GDM1 (cell line): ENCODE data around the gene HOXA3.
A peak's percentile ranks its signal among the peaks of the same experiment; 100 is the strongest.

Experiments used
- DNase-seq: peaks from one replicate; lab custom pipeline; 2025; lab: John Stamatoyannopoulos, UW

HOXA3 gene

GRCh38 chr7:27151931-27152815, at the start of gene HOXA3:
Gene HOXA3 (minus strand): TSS chr7:27152583. CDS start chr7:27110640, 41,943 bp downstream.
- DNase-seq = peak; percentile 51

- no peak for DNase-seq
These were observed 49.2 kb upstream of the HOXA3 start for GRCh38 chr7:27201580-27202017.

DNA sequence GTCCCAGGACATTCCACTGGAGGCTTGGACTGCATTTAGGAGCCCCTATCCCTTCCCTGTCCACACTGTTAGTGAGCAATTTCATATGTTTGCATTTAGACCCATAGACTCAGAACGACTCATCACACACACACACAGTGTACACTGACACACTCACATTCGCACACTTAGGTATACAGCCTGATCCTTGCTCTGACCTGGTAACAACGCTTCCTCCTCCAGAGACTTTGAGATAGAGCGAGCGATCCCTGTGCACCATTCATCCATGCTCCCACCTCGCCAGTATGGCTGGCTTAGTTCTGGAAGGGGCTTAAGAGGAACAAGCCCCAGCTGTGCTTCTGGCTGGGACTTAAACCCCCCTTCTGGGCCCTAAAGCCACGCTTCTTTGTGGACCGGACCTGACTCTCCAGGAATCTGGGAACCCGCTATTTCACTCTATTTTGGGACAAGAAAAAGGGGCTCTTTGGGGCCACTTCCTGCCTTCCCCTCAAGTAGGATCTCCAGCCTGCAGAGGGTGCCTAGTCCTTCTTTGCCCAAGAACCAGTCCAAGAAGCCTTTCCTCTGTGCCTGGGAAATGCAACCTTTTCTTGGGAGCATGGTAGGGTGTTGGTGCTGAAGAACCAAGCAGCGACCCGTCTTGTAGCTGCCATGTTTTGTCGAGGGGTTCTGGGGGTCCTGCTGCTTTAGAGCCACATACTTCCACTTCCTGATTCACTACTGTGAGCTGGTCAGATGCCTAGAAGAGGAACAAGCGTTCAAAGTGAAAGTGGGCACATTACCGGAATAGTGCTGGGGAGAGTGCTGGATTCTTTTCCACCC, 48.6 kb upstream of the HOXA3 start:
- DNase-seq = peak; percentile 20

GRCh38 chr7:27199849-27200760, 47.7 kb upstream of the HOXA3 start, which contains the start of gene HOXA13:
Gene HOXA13 (minus strand): TSS chr7:27200091. CDS start chr7:27200077, 14 bp downstream.
- DNase-seq = peak; percentile 61

DNA sequence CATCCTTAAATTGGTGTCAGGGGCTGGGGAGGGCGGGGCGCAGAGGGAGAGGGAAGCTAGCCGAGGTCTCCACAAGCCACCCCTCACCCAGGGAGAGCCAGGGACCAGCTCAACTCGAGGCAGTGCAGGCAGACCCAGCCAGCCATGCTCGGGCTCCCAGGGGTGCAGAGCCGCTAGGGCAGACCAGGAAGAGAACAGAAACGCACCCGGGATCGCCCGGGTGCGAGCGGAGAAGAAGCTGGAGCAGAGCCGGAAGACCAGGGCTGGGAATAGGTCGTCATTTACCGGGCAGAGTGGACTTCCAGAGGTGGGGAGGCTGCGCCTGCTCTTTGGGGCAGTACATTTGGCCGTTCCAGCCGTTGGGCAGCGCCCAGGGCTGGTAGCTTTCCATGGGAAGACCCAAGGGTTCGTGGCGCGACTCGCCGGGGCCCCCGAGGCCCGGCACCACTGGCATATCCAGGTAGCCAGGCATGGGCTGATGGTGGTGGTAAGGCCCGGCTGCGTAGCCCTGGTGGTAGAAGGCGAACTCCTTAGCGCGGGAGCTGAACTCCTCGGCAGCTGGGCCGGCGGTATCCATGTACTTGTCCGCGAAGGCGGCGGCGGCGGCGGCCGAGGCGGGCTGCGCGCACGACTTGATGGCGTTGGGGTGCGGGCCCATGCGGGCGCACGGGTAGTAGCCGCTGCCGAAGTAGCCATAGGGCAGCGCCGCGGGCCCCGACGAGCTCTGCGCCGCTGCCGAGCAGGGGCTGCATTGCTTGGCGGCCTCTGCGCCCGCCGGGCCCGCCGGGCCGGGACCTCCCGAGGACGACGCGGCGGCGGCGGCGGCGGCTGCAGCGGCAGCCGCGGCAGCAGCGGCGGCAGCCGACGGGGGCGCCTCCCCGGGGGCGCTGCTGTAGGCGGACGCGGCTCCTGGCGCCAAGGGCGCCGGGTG, 46.8 kb upstream of the HOXA3 start:
- no peak for DNase-seq

DNA sequence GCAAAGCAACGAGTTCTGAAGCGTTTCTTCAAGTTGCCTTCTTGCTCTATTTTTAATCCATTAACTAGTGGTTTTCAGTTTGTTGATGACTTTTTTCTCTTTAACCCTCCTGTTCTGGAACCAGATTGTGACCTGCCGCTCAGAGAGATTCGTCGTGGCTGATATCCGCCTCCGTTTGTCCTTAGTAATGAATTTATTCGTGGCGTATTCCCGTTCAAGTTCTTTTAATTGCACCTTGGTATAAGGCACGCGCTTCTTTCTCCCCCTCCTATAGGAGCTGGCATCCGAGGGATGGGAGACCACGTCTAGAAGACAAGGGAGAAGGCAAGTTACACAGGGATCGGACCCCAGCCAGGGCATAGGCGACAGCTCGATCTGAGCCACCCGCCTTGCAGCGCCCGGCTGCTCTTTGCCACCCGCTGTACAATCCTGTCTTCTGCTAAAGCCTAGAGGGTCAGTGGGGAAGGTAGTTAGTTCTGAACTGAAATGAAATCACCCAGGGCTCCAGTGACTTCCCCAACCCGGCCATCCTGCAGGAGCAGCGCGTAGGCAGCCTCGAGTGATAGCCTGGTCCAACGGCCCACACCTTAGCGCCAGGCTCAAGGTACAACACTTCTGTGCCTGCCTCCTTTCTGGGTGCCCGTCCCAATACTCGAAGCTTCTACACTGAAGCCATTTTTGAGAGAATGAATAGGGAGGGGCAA, 45.9 kb upstream of the HOXA3 start:
- no peak for DNase-seq

GRCh38 chr7:27197137-27198042, 45.0 kb upstream of the HOXA3 start:
- DNase-seq = no peak

GRCh38 chr7:27196287-27196767, 43.9 kb upstream of the HOXA3 start:
- DNase-seq = peak; percentile 72

GRCh38 chr7:27194686-27195379, 42.5 kb upstream of the HOXA3 start:
- DNase-seq = no peak

DNA sequence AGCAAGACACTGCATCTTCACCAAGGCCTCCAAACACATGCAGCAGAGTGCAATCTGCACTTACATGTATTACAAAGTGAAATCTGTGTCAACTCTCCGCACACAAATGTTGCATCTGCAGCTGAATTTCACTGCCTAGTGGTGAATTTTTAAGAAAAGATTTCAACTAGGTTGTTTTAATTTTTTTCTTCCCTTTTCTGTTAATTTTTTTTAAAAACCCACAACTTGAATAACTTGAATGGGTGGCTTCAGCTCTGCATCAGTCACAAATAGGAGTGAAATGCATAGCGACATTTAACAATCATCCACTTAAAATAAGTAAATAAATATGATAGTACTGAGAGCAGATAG, 41.6 kb upstream of the HOXA3 start:
- DNase-seq = no peak

- DNase-seq = no peak
These were observed 41.1 kb upstream of the HOXA3 start for GRCh38 chr7:27193335-27194001.

GRCh38 chr7:27192546-27193334, 40.4 kb upstream of the HOXA3 start:
- no peak for DNase-seq

GRCh38 chr7:27191833-27192545, 39.6 kb upstream of the HOXA3 start:
- DNase-seq = no peak

- DNase-seq = no peak
These were observed 38.9 kb upstream of the HOXA3 start for GRCh38 chr7:27191161-27191731.

DNA sequence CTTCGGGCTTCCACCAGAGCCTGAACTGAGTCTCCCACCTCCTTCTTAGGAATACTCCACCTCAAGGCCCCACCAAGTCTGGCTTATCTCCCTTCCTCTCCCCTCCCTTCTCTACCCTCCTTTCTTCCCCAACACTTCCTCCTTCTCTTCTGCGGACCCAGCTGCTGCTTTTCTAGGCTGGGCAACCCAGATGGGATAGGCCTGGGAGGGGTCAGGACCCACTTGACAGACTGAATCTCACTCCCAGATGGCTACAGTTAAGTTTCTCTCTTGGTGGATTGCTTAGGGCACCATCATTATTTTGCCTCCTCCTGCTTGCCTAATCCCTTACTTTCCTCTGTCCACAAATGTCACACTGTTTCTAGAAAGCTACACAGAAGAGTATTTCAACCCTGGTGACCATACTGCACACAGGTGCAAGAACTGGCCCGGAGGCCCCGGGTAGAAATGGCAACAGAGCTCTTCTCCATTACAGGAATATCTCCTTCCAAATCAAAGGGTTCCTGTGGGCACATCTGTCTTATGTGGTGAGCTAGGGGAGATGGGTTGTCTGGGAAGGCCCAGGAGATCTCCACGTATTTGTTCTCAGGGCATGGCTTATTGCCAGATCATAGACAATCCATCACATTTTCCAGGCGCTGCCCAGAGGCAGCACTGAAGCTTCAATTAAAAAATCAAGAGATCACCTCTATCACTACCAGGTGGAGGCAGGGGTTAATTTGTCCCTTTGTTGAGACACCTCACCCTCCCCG, 37.8 kb upstream of the HOXA3 start:
- no peak for DNase-seq
